Neutrophil (primary cell): ENCODE results near the gene PER1.

ENCODE experiments used
- H3K27ac ChIP-seq: fragments of 200-600 bp; sonication (generic); 2 replicates; pipeline ENCODE4 v1.5.1; 2016; ENCODE audit warnings: mild to moderate bottlenecking, moderate library complexity
- H3K27me3 ChIP-seq: fragments of 200-600 bp; sonication (generic); 2 replicates; pipeline ENCODE4 v1.6.0; 2016; ENCODE audit warnings: mild to moderate bottlenecking
- H3K36me3 ChIP-seq: fragments of 200-600 bp; sonication (generic); 2 replicates; pipeline ENCODE4 v1.5.1; 2017
- H3K4me1 ChIP-seq, 2 experiments: fragments of 200-600 bp in 1 of 2; sonication (generic) in 1 of 2; 1 replicate in 1 of 2; 2 replicates in 1 of 2; pipeline versions ENCODE4 v1.5.1 to v1.6.1; 2013 to 2016; ENCODE audit warnings: low read depth in 1 of 2, low read length in 1 of 2, mild to moderate bottlenecking in 1 of 2, moderate library complexity in 1 of 2; ENCODE audit not compliant: control insufficient read depth in 1 of 2, insufficient read depth in 1 of 2
- H3K4me3 ChIP-seq, 2 experiments: fragments of 200-600 bp in 1 of 2; sonication (generic) in 1 of 2; 1 replicate in 1 of 2; 2 replicates in 1 of 2; pipeline ENCODE4 v1.5.1; 2013 to 2016; ENCODE audit warnings: low read depth in 1 of 2, low read length in 1 of 2, mild to moderate bottlenecking in 1 of 2, moderate library complexity in 1 of 2
- H3K9me3 ChIP-seq: fragments of 200-600 bp; sonication (generic); 2 replicates; pipeline ENCODE4 v1.5.1; 2016
- CTCF ChIP-seq: fragments of 200-600 bp; sonication (generic); IDR thresholded peaks from 2 replicates; pipeline ENCODE4 v1.5.1; 2016; ENCODE audit warnings: antibody characterized with exemption

Gene PER1

GRCh38 chr17:8126491-8127066 is 25.6 kb downstream of the PER1 start:
- Histone ChIP-seq H3K27ac (no peak overlapping the region), H3K4me1 (peaks cover 55 to 60% of the 10 kb centered on the region in 2 experiments)

GRCh38 chr17:8125947-8126490 is 26.2 kb downstream of the PER1 start:
- H3K27ac ChIP-seq, result no peak overlapping the region
- TF ChIP-seq CTCF, result no peak
- H3K27me3 ChIP-seq, result peaks cover 100% of the 10 kb centered on the region
- H3K36me3 ChIP-seq, result no peaks in the 10 kb centered on the region
- H3K4me1 ChIP-seq, result peaks cover 60 to 65% of the 10 kb centered on the region in 2 experiments
- peak overlapping the region; percentile 24 to 49 for H3K4me3 ChIP-seq
- no peaks in the 10 kb centered on the region for H3K9me3 ChIP-seq

More at GRCh38 chr17:8126491-8127066, 25.6 kb downstream of the PER1 start:
- no peaks in the 10 kb centered on the region for H3K36me3 ChIP-seq
- H3K9me3 ChIP-seq, result no peaks in the 10 kb centered on the region
- peaks cover 100% of the 10 kb centered on the region for H3K27me3 ChIP-seq
- TF ChIP-seq CTCF, result no peak
- peak overlapping the region; percentile 24 to 49 for H3K4me3 ChIP-seq

GRCh38 chr17:8125154-8125946 is 26.9 kb downstream of the PER1 start:
- no peak overlapping the region for H3K27ac ChIP-seq
- peak overlapping the region; percentile 24 to 49 for H3K4me3 ChIP-seq
- TF ChIP-seq CTCF, result no peak
- H3K9me3 ChIP-seq, result no peaks in the 10 kb centered on the region
- H3K4me1 ChIP-seq, result peaks cover 66 to 72% of the 10 kb centered on the region in 2 experiments
- no peaks in the 10 kb centered on the region for H3K36me3 ChIP-seq
- peaks cover 100% of the 10 kb centered on the region for H3K27me3 ChIP-seq

- Histone ChIP-seq H3K4me1 (peaks cover 74 to 80% of the 10 kb centered on the region in 2 experiments), H3K9me3 (no peaks in the 10 kb centered on the region), H3K27ac (no peak overlapping the region), H3K36me3 (no peaks in the 10 kb centered on the region), H3K4me3 (peak overlapping the region in 1 of 2 experiments; percentile 60), H3K27me3 (peaks cover 100% of the 10 kb centered on the region)
- TF ChIP-seq CTCF, result no peak
Observed at GRCh38 chr17:8124350-8125153, 27.7 kb downstream of the PER1 start.

- H3K36me3 ChIP-seq, result no peaks in the 10 kb centered on the region
- no peaks in the 10 kb centered on the region for H3K9me3 ChIP-seq
- H3K4me3 ChIP-seq, result peak within 1 kb of the TSS in 1 of 2 experiments; percentile 60
- TF ChIP-seq CTCF, result no peak
- H3K27me3 ChIP-seq, result peaks cover 100% of the 10 kb centered on the region
- no peak within 1 kb of the TSS for H3K27ac ChIP-seq
- H3K4me1 ChIP-seq, result peaks cover 82 to 87% of the 10 kb centered on the region in 2 experiments
Observed at GRCh38 chr17:8123695-8124349, 28.4 kb downstream of the PER1 start, which contains the start of gene HES7. HES7 (minus strand) TSS chr17:8124106; CDS start chr17:8124084, 22 bp downstream.
